ENCODE results near the gene TSNAX. TPM values are rescaled to one million over a fixed set of nuclear protein-coding genes. Genes with fewer than 3 reads are reported as not detected.

TSNAX gene
- total and polyA plus RNA-seq, 9 donors, result 19.9 to 43.0 (median 32.0) TPM

- Histone ChIP-seq H3K4me1 (ENCODE audit: insufficient read depth) (no peaks in the 10 kb centered on the region), H3K9me3 (no peaks in the 10 kb centered on the region), H3K4me3 (no peak overlapping the region), H3K27me3 (no peaks in the 10 kb centered on the region), H3K27ac (no peak overlapping the region), H3K36me3 (no peaks in the 10 kb centered on the region)
- DNase-seq, result no peak
- 73 to 75% (median 75%) methylated on average over 7 of the region's 7 CpGs for WGBS, 3 donors
- no peak for TF ChIP-seq POLR2A (IDR thresholded peaks at IDR 0.05)
- no peak for TF ChIP-seq EP300 (IDR thresholded peaks at IDR 0.05)
- TF ChIP-seq CTCF (IDR thresholded peaks at IDR 0.05), result no peak
- intact Hi-C loops (cut with DNase I), result no loop called here
These were observed 85.2 kb downstream of the TSNAX start for GRCh38 chr1:231613419-231614349.

Other genes with a start within 250 kb of the TSNAX start
- gene EXOC8, start 190.8 kb upstream of the TSNAX start, total RNA-seq, result 10 to 100 TPM; 11.0 to 15.5 (median 14.6) TPM
- gene EXOC8, start 190.8 kb upstream of the TSNAX start, polyA plus RNA-seq, result 1 to 10 TPM; 5.2 to 7.6 TPM
- 10 to 100 TPM in 1 of 7 donors, 1 to 10 TPM in 6; 7.3 to 11.7 (median 8.7) TPM for gene SPRTN, start 190.4 kb upstream of the TSNAX start, total RNA-seq
- 1 to 10 TPM; 3.9 to 4.8 TPM for gene SPRTN, start 190.4 kb upstream of the TSNAX start, polyA plus RNA-seq
- gene EGLN1, start 106.4 kb upstream of the TSNAX start, total RNA-seq, result 10 to 100 TPM; 26.3 to 52.0 (median 39.1) TPM
- 10 to 100 TPM; 18.5 to 47.4 TPM for gene EGLN1, start 106.4 kb upstream of the TSNAX start, polyA plus RNA-seq
- gene DISC1, start 98.1 kb downstream of the TSNAX start, total RNA-seq, result 10 to 100 TPM in 6 of 7 donors, 1 to 10 TPM in 1; 6.7 to 24.3 (median 13.7) TPM
- 1 to 10 TPM; 3.0 to 5.3 TPM for gene DISC1, start 98.1 kb downstream of the TSNAX start, polyA plus RNA-seq